H54 (cell line): ENCODE measurements around the gene KNL1.
A peak's percentile ranks its signal among the peaks of the same experiment; 100 is the strongest.
"Not testable (repeated sequence)": the region's sequence is repeated elsewhere in the genome, so short reads cannot be mapped to it uniquely, and the experiment has no call there.

ENCODE experiments used
- DNase-seq: peaks from one replicate; pipeline ENCODE4 v3.0.0; 2011; ENCODE audit warnings: low spot score, mixed read lengths; ENCODE audit not compliant: insufficient read length
- FAIRE-seq: peaks from 3 replicates; lab custom pipeline; 2011; peaks lifted over from hg19 to GRCh38; lab: Jason Lieb, UNC
- POLR2A ChIP-seq: IDR thresholded peaks from 2 replicates; pipeline ENCODE4 v1.6.1; 2011; ENCODE audit warnings: low read depth, mild to moderate bottlenecking, low read length

The KNL1 gene

DNA sequence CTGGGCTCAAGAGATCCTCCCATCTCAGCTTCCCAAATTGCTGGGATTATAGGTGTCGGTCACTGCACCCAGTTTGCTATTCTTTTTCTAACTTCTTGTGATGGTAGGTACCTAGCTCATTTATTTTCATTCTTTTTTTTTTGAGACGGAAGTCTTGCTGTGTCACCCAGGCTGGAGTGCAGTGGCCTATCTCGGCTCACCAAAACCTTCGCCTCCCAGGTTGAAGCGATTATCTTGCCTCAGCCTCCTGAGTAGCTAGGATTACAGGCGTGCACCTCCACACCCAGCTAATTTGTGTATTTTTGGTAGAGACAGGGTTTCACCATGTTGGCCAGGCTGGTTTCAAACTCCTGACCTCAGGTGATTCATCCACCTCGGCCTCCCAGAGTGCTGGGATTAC is 70.9 kb downstream of the KNL1 start:
- no peak for FAIRE-seq

DNA sequence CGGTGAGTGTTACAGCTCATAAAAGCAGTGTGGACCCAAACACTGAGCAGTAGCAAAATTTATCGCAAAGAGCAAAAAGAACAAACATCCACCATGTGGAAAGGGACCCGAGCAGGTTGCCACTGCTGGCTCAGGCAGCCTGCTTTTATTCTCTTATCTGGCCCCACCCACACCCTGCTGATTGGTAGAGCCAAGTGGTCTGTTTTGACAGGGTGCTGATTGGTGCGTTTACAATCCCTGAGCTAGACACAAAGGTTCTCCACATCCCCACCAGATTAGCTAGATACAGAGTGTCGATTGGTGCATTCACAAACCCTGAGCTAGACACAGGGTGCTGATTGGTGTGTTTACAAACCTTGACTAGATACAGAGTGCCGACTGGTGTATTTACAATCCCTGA is 82.2 kb downstream of the KNL1 start:
- FAIRE-seq, DNase-seq: not testable (repeated sequence)

More for the DNA sequence above, 70.9 kb downstream of the KNL1 start:
- no peak for DNase-seq
- TF ChIP-seq POLR2A: no peak

DNA sequence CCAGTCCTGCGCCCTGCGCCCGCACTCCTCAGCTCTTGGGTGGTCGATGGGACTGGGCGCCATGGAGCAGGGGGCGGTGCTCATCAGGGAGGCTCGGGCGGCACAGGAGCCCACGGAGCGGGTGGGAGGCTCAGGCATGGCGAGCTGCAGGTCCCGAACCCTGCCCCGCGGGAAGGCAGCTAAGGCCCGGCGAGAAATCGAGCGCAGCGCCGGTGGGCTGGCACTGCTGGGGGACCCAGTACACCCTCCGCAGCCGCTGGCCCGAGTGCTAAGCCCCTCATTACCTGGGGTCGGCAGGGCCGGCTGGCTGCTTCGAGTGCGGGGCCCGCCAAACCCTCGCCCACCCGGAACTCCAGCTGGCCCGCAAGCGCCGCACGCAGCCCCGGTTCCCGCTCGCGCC is 82.9 kb downstream of the KNL1 start:
- not testable (repeated sequence) for FAIRE-seq, DNase-seq

DNA sequence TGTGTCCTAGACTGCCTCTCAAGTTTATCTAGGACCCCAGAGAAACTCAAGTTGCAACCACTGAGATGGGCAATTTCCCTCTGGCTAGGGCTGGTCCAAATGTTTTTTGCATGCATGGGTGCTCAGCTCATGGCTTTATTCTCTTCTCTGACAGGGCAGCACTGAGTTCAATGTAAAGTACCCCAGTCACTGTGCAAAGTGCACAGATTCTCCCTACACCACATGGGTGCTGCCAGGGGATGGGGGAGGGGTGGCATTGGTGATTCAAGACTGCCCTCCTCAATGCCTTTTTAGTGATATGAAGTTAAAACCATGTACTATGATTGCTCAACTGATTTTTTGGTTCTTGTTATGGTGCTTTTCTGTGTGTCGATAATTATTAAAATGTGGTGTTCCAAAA is 86.1 kb downstream of the KNL1 start:
- no peak for TF ChIP-seq POLR2A
- FAIRE-seq (no peak), DNase-seq (no peak)

DNA sequence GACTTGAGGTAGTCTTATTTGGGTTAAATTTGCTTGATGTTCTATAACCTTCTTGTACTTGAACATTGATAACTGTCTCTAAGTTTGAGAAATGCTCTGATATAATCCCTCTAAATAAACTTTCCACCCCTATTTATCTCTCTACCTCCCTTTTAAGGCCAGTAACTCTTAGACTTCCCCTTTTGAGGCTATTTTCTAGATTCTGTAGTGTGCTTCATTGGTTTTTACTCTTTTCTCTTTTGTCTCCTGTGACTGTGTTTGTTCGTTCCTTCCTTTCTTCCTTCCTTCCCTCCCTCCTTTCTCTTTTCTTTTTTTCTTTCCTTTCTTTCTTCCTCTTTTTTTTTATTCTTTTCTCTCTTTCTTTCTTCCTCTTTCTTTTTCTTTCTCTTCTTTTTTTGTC is 86.9 kb downstream of the KNL1 start:
- not testable (repeated sequence) for DNase-seq, FAIRE-seq

DNA sequence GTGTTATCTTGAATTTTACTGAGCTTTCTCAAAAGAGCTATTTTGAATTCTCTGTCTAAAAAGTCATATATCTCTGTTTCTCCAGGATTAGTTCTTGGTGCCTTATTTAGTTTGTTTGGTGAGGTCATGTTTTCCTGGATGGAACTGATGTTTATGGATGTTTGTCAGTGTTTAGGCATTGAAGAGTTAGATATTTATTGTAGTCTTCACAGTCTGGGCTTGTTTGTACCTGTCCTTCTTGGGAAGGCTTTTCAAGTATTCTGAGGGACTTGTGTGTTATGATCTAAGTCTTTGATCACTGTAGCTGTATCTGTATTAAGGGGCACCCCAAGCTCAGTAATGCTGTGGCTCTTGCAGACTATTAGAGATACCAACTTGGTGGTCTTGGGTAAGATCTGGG is 90.3 kb downstream of the KNL1 start:
- FAIRE-seq: no peak
- TF ChIP-seq POLR2A: no peak

DNA sequence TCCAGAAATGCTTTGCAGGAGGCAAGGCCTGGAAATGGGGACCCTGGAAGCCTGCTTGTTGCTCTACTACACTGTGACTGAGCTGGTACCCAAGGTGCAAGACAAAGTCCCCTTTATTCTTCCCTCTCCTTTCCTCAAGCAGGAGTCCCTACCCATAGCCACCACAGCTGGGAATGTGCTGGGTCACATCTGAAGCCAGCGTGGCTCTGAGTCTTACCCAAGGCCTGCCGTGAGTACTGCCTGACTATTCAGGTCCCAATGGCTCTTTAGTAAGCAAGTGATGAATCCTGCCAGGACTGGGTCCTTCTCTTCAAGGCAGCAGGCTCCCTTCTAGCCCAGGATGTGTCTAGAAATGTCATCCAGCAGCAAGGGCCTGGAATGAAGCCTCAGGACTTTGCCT is 91.3 kb downstream of the KNL1 start:
- TF ChIP-seq POLR2A: no peak
- no peak for FAIRE-seq

More for the DNA sequence above, 90.3 kb downstream of the KNL1 start:
- DNase-seq: no peak

DNA sequence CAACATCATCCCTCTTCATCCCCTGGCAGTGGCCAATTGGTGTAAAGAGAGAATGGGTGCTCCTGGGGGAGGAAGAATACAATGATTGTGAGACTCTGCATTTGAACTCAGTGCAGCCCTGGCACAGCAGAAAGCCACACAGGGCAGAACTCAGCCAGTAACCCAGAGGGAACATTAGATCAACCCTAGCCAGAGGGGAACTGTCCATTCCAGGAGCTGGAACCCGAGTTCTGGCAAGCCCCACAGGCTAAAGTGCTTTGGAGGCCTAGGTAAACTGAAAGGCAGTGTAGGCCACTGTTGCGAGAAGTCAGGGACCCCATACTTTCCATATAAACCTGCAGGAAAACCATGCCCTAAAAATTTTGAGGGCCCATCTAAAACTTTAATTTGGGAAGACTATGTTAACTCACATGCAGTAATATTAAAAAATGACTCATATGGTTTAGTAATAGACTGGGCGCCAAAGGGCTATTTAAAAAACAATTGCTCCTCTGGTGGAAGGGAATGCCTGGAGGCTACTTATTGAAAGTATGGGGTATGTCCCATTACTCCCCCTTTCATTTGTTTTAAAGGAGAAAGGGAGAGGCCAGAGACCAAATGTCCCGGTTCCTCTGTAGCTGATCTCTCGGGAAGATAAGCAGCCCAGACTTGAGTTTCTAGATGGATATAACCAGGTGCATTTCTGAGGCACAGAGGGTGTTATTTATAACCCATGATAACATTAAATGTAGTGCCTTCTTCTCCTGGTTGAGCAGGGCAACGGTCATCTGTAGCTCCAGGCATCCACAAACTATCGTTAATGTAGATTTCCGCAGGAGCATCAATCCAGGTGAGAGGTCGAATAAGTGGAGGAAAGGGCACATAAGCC is 95.1 kb downstream of the KNL1 start:
- DNase-seq (no peak), FAIRE-seq (no peak)
- no peak for TF ChIP-seq POLR2A

More for the DNA sequence above, 91.3 kb downstream of the KNL1 start:
- DNase-seq: no peak

DNA sequence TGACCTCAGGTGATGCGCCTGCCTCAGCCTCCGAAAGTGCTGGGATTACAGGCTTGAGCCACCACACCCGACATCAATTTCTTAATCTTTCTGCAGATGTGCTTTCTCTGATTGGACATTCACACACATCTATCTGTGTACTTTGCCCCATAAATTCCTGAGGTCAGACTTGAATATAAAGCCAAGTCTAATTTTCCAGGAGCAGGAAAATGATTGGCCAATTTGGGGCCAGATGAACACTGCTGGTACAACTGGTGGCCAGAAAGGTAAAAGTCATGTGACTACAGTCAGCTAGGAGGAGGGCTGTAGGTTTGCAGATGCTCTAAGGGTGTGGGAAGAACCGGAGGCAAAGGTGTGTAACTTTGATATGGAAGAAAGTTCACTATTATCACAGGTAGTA is 97.7 kb downstream of the KNL1 start:
- FAIRE-seq: no peak
- no peak for TF ChIP-seq POLR2A

DNA sequence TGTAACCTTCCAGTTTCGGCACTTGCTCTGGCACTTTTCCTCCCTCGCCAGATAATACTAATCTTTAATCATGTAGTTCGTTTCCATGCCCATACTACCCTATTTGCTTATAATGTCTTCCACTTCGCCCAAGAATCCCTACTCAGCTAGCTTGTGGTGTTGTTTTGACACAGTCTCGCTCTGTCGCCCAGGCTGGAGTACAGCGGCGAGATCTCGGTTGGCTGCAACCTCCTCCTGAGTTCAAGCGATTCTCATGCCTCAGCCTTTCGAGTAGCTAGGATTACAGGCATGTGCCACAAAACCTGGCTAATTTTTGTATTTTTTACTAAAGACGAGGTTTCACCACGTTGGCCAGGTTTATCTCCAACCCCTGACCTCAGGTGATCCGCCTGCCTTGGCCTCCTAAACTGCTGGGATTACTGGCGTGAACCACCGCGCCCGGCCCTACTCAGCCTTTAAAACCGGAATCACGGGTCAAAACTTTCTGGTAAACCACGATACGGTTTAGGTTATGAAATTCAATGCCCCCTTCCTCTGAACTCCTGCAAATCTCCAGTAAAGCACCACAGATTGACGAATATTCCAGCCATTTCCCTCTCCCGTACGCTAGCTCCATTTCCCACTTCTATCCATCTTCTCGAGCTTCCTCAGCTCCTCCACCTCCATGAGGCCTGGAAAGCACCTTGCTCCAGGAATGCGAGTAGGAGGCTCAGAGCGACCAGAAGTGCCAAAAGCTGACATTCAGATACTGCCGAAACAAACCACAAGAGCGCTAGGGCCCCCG is 100.0 kb downstream of the KNL1 start:
- DNase-seq: no peak
- no peak for FAIRE-seq
- no peak for TF ChIP-seq POLR2A

More for the DNA sequence above, 97.7 kb downstream of the KNL1 start:
- DNase-seq: no peak

DNA sequence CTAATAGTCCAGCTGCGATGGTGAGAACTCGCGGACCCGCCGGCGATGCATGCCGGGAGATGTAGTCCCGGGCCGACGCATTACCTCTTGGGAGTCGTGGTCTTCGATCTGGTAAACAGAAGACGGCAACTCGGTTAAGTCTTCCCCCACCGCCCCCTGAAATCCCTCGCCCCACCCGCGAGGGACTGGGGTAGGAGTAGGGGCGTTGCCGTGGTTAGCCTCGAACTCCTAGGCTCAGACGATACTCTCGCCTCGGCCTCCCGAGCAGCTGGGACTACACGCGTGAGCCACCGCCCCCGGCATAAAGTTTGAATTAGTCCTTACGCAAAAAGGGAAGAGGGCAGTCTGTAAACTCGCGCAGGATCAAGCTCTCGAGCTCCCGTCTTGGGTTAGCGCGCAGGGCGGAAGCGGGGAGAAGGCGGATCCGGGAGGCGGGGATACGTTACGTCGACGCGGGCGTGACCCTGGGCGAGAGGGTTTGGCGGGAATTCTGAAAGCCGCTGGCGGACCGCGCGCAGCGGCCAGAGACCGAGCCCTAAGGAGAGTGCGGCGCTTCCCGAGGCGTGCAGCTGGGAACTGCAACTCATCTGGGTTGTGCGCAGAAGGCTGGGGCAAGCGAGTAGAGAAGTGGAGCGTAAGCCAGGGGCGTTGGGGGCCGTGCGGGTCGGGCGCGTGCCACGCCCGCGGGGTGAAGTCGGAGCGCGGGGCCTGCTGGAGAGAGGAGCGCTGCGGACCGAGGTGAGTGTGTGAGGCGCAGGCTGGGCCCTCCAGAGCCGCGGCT is 100.8 kb downstream of the KNL1 start, which contains the start of gene RAD51:
RAD51 (plus strand) TSS at position 487 of the 781 bp plus-strand sequence. CDS start 3,585 bp downstream, outside the sequence.
- peak; percentile 93 for DNase-seq
- FAIRE-seq: peak; percentile 71
- peak; percentile 57 for TF ChIP-seq POLR2A

DNA sequence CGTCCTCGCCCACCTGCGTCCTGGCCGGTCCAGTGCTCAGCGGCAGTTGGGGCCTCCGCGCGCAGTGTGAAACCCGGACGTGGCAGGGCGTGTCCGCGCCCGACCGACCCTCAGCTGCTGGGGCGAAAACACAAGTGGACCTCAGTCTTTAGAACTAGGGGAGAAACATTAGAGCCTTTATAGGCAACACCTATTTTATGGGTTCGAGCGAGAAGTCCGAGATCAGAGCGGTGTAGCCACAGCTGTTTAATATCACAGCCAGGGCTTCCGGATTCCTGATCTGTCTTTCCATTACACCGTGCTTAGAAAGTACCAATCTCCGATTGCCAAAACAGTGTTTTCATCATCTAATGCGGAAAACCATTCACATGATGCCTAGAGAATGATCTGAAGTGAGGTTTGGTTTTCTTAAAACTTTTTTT is 101.4 kb downstream of the KNL1 start:
- FAIRE-seq: no peak
- TF ChIP-seq POLR2A: no peak
- DNase-seq: no peak

DNA sequence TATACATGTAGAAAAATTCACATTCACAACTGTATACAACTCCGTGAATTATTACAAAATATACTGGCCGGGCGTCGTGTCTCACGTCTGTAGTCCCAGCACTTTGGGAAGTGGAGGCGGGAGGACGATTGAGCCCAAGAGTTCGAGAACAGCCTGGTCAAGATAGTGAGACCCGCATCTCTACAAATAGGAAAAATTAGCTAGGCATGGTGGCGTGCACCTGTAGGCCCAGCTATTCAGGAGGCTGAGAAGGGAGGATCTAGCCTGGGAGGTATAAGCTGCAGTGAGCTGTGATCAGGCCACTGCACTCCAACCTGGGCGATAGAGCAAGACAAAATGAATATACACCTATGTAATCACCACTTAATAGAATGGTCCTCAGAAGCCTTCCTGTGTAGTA is 102.2 kb downstream of the KNL1 start:
- TF ChIP-seq POLR2A: no peak
- FAIRE-seq (no peak), DNase-seq (no peak)

DNA sequence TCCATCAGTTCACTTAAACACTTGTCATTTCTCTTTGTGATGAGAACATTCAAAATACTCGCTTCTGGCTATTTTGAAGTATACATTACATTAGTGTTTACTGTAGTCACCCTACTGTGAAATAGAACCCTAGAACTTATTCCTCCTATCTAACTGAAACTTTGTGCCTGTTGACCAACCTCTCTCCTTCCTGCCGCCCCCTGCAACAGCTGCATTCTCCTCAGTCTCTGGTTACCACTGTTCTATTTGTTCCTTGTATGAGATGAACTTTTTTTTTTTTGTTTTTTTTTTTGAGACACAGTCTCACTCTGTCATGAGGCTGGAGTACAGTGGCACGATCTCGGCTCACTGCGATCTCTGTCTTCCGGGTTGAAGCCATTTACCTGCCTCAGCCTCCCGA is 103.9 kb downstream of the KNL1 start:
- FAIRE-seq (no peak), DNase-seq (no peak)
- TF ChIP-seq POLR2A: no peak
